Liver (tissue), 9 donors: Measurements from ENCODE around the gene PHAX. TPM values are rescaled to one million over a fixed set of nuclear protein-coding genes. Genes with fewer than 3 reads are reported as not detected.

Experiments
- DNase-seq: peaks from one replicate; pipeline ENCODE4 v3.0.0-alpha.2; 2017; ENCODE audit warnings: low spot score
- H3K27ac ChIP-seq, 2 donors: one replicate each; pipeline ENCODE4 v1.7.0; 2013; ENCODE audit warnings: inconsistent platforms in 2 of 2, low read length in 2 of 2, control low read depth in 1 of 2, low read depth in 1 of 2, mild to moderate bottlenecking in 1 of 2
- H3K27me3 ChIP-seq, 4 donors: one replicate each; pipeline versions ENCODE4 v1.6.1 to v1.7.0; 2013; ENCODE audit warnings: low read length in 3 of 4, inconsistent platforms in 1 of 4, mild to moderate bottlenecking in 1 of 4, moderate library complexity in 1 of 4; ENCODE audit not compliant: control insufficient read depth in 4 of 4, insufficient read depth in 4 of 4
- H3K36me3 ChIP-seq, 4 donors: one replicate each; pipeline versions ENCODE4 v1.6.1 to v1.7.0; 2013; ENCODE audit warnings: low read length in 3 of 4, mild to moderate bottlenecking in 3 of 4, low read depth in 1 of 4, moderate library complexity in 1 of 4; ENCODE audit not compliant: control insufficient read depth in 4 of 4, insufficient read depth in 3 of 4
- H3K4me1 ChIP-seq, 4 donors: one replicate each; pipeline versions ENCODE4 v1.6.1 to v1.7.0; 2013; ENCODE audit warnings: low read length in 3 of 4, mild to moderate bottlenecking in 3 of 4, moderate library complexity in 1 of 4; ENCODE audit not compliant: control insufficient read depth in 4 of 4, insufficient read depth in 4 of 4
- H3K4me3 ChIP-seq, 3 donors: one replicate each; pipeline versions ENCODE4 v1.6.1 to v1.7.0; 2013; ENCODE audit warnings: low read length in 3 of 3, control low read depth in 1 of 3, low read depth in 1 of 3, mild to moderate bottlenecking in 1 of 3
- H3K9ac ChIP-seq, 2 donors: one replicate each; pipeline ENCODE4 v1.7.0; 2013; ENCODE audit warnings: low read length in 2 of 2, mild to moderate bottlenecking in 2 of 2, moderate library complexity in 2 of 2, control low read depth in 1 of 2, low read depth in 1 of 2
- H3K9me3 ChIP-seq, 4 donors: one replicate each; pipeline versions ENCODE4 v1.6.1 to v1.7.0; 2013; ENCODE audit warnings: low read length in 3 of 4; ENCODE audit not compliant: control insufficient read depth in 4 of 4
- EGR1 ChIP-seq, 2 donors: IDR thresholded peaks; 2 replicates each; pipeline ENCODE4 v1.6.1; 2016 to 2018; ENCODE audit warnings: antibody characterized with exemption in 2 of 2, low read depth in 2 of 2
- FOXA1 ChIP-seq: IDR thresholded peaks from 2 replicates; pipeline ENCODE4 v1.6.1; 2016; ENCODE audit warnings: antibody characterized with exemption
- FOXA2 ChIP-seq: IDR thresholded peaks from 2 replicates; pipeline ENCODE4 v1.6.1; 2016; ENCODE audit warnings: antibody characterized with exemption
- GABPA ChIP-seq, 2 donors: IDR thresholded peaks in 1 of 2; conservative IDR thresholded peaks in 1 of 2; 2 replicates each; pipeline ENCODE4 v1.6.1; 2016; ENCODE audit warnings: antibody characterized with exemption in 2 of 2, mild to moderate bottlenecking in 1 of 2, moderate library complexity in 1 of 2
- HNF4A ChIP-seq, 2 donors: conservative IDR thresholded peaks; 2 replicates each; pipeline ENCODE4 v1.6.1; 2016; ENCODE audit warnings: antibody characterized with exemption in 2 of 2, mild to moderate bottlenecking in 2 of 2
- HNF4G ChIP-seq: IDR thresholded peaks from 2 replicates; pipeline ENCODE4 v1.6.1; 2016; ENCODE audit warnings: antibody characterized with exemption
- JUND ChIP-seq, 2 donors: IDR thresholded peaks; 2 replicates each; pipeline ENCODE4 v1.6.1; 2016; ENCODE audit warnings: antibody characterized with exemption in 2 of 2
- NR2F2 ChIP-seq: IDR thresholded peaks from 2 replicates; pipeline ENCODE4 v1.6.1; 2016; ENCODE audit warnings: antibody characterized with exemption
- RXRA ChIP-seq, 2 donors: IDR thresholded peaks; 2 replicates each; pipeline ENCODE4 v1.6.1; 2017 to 2018; ENCODE audit warnings: antibody characterized with exemption in 2 of 2, mild to moderate bottlenecking in 1 of 2
- SP1 ChIP-seq: IDR thresholded peaks from 2 replicates; pipeline ENCODE4 v1.6.1; 2018; ENCODE audit warnings: antibody characterized with exemption, mild to moderate bottlenecking
- TAF1 ChIP-seq: conservative IDR thresholded peaks from 2 replicates; pipeline ENCODE4 v1.6.1; 2016; ENCODE audit warnings: antibody characterized with exemption, mild to moderate bottlenecking
- WGBS: extraction: QIAGEN DNeasy Blood & Tissue Kit; methylation state at CpG from one replicate; pipeline ENCODE4 v1.1.7; 2013; 5-methylcytosine and 5-hydroxymethylcytosine counted together
- polyA plus RNA-seq, 2 donors: library from polyadenylated mRNA; stranded (reverse) in 1 of 2; unstranded in 1 of 2; fragments of 200-250 nt in 1 of 2; fragments of >200 nt in 1 of 2; fragmentation: Nextera tagmentation in 1 of 2; extraction: Ambion mirVana in 1 of 2; gene quantifications; one replicate each; pipeline versions ENCODE4 v1.2.1 to v1.2.3, GENCODE V29; 2013 to 2015
- total RNA-seq, 2 donors: library from RNA; depleted of rRNA; stranded (reverse); fragments of >200 nt; gene quantifications; one replicate each; pipeline ENCODE4 v1.2.3, GENCODE V29; 2014
- TF ChIP-seq, protein P1 (sequence below): IDR thresholded peaks from 2 replicates; pipeline ENCODE4 v1.6.1; 2016; ENCODE audit warnings: antibody characterized with exemption
- TF ChIP-seq, protein P2 (sequence below): IDR thresholded peaks from 2 replicates; pipeline ENCODE4 v1.6.1; 2016; ENCODE audit warnings: antibody characterized with exemption, mild to moderate bottlenecking
- TF ChIP-seq, protein P3 (sequence below): fragments of 150-350 bp; IDR thresholded peaks from 2 replicates; pipeline ENCODE4 v1.5.1; 2017; ENCODE audit warnings: improper control_type of control experiment, low read depth, low read length; ENCODE audit not compliant: missing input control
- TF ChIP-seq, protein P4 (sequence below): IDR thresholded peaks from 2 replicates; pipeline ENCODE4 v1.6.1; 2016; ENCODE audit warnings: antibody characterized with exemption
- donor health status: healthy.
- donor health status: healthy.
- donor health status: healthy.
- donor health status: healthy.
- donor health status: healthy.

Gene PHAX
- total and polyA plus RNA-seq, 4 donors: 10.3 to 32.6 (median 25.1) TPM

DNA sequence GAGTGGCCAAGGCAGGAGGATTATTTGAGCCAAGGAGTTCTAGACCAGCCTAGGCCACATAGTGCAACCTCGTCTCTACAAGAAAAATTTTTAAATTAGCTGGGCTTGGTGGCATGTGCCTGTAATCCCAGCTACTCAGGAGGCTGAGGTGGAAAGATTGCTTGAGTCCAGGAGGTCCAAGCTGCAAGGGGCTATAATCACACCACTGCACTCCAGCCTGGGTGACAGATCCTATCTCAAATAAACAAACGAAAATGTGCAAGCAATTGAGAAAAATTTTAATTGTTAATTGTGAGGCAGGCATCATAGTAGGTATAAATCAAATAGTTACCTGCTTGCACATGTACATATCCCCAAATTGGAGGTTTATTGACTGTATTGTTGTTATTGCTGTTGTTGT, 21.0 kb upstream of the PHAX start:
- no peak overlapping the region for H3K9ac ChIP-seq
- H3K27me3 ChIP-seq: no peaks in the 10 kb centered on the region
- H3K4me3 ChIP-seq: no peak overlapping the region
- no peaks in the 10 kb centered on the region for H3K9me3 ChIP-seq
- no peak overlapping the region for H3K27ac ChIP-seq
- H3K4me1 ChIP-seq: peaks cover 0 to 5% (median 0%) of the 10 kb centered on the region in 4 donors
- TF ChIP-seq HNF4A (conservative IDR thresholded peaks at IDR 0.05): no peak
- TF ChIP-seq, protein P1, sequence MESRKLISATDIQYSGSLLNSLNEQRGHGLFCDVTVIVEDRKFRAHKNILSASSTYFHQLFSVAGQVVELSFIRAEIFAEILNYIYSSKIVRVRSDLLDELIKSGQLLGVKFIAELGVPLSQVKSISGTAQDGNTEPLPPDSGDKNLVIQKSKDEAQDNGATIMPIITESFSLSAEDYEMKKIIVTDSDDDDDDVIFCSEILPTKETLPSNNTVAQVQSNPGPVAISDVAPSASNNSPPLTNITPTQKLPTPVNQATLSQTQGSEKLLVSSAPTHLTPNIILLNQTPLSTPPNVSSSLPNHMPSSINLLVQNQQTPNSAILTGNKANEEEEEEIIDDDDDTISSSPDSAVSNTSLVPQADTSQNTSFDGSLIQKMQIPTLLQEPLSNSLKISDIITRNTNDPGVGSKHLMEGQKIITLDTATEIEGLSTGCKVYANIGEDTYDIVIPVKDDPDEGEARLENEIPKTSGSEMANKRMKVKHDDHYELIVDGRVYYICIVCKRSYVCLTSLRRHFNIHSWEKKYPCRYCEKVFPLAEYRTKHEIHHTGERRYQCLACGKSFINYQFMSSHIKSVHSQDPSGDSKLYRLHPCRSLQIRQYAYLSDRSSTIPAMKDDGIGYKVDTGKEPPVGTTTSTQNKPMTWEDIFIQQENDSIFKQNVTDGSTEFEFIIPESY: no peak
- no peak for TF ChIP-seq GABPA (IDR thresholded peaks at IDR 0.05 in 1 of 2, conservative IDR thresholded peaks at IDR 0.05 in 1 of 2)
- TF ChIP-seq JUND (IDR thresholded peaks at IDR 0.05): no peak
- no peak for TF ChIP-seq EGR1 (IDR thresholded peaks at IDR 0.05; ENCODE audit: low read depth in 2 of 2)
- no peak for TF ChIP-seq NR2F2
- TF ChIP-seq SP1: no peak
- no peak for DNase-seq
- H3K36me3 ChIP-seq: peaks cover 4 to 51% (median 38%) of the 10 kb centered on the region in 4 donors
- WGBS: 90% methylated on average over 2 of the region's 2 CpGs

DNA sequence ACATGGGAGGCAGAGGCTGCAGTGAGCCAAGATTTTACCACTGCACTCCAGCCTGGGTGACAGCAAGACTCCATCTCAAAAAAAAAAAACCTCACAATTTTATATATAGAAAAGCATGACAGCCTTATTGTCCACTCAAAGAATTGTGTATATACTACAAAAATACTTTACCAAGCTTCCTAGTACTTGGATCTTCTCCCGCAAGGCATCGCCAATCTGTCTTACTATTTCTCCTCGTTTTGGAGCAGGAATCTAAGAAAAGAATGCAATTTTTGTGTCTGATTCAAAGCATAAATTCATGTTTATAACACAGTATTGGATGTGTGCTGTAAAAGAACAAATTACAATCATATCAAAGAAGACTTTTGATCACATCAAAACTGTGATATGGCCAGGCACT, 17.0 kb upstream of the PHAX start:
- Histone ChIP-seq H3K27me3 (no peaks in the 10 kb centered on the region), H3K9me3 (no peaks in the 10 kb centered on the region), H3K4me1 (peaks cover 0 to 16% (median 14%) of the 10 kb centered on the region in 4 donors), H3K4me3 (no peak overlapping the region), H3K36me3 (peaks cover 2 to 36% (median 28%) of the 10 kb centered on the region in 4 donors), H3K27ac (no peak overlapping the region), H3K9ac (no peak overlapping the region)
- no peak for TF ChIP-seq FOXA2
- TF ChIP-seq, protein P2, sequence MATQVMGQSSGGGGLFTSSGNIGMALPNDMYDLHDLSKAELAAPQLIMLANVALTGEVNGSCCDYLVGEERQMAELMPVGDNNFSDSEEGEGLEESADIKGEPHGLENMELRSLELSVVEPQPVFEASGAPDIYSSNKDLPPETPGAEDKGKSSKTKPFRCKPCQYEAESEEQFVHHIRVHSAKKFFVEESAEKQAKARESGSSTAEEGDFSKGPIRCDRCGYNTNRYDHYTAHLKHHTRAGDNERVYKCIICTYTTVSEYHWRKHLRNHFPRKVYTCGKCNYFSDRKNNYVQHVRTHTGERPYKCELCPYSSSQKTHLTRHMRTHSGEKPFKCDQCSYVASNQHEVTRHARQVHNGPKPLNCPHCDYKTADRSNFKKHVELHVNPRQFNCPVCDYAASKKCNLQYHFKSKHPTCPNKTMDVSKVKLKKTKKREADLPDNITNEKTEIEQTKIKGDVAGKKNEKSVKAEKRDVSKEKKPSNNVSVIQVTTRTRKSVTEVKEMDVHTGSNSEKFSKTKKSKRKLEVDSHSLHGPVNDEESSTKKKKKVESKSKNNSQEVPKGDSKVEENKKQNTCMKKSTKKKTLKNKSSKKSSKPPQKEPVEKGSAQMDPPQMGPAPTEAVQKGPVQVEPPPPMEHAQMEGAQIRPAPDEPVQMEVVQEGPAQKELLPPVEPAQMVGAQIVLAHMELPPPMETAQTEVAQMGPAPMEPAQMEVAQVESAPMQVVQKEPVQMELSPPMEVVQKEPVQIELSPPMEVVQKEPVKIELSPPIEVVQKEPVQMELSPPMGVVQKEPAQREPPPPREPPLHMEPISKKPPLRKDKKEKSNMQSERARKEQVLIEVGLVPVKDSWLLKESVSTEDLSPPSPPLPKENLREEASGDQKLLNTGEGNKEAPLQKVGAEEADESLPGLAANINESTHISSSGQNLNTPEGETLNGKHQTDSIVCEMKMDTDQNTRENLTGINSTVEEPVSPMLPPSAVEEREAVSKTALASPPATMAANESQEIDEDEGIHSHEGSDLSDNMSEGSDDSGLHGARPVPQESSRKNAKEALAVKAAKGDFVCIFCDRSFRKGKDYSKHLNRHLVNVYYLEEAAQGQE: no peak
- no peak for TF ChIP-seq RXRA (IDR thresholded peaks at IDR 0.05)
- TF ChIP-seq, protein P3, sequence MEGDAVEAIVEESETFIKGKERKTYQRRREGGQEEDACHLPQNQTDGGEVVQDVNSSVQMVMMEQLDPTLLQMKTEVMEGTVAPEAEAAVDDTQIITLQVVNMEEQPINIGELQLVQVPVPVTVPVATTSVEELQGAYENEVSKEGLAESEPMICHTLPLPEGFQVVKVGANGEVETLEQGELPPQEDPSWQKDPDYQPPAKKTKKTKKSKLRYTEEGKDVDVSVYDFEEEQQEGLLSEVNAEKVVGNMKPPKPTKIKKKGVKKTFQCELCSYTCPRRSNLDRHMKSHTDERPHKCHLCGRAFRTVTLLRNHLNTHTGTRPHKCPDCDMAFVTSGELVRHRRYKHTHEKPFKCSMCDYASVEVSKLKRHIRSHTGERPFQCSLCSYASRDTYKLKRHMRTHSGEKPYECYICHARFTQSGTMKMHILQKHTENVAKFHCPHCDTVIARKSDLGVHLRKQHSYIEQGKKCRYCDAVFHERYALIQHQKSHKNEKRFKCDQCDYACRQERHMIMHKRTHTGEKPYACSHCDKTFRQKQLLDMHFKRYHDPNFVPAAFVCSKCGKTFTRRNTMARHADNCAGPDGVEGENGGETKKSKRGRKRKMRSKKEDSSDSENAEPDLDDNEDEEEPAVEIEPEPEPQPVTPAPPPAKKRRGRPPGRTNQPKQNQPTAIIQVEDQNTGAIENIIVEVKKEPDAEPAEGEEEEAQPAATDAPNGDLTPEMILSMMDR: no peak
- no peak for TF ChIP-seq NR2F2
- TF ChIP-seq JUND (IDR thresholded peaks at IDR 0.05): no peak
- no peak for TF ChIP-seq FOXA1
- no peak for TF ChIP-seq HNF4G
- TF ChIP-seq, protein P4, sequence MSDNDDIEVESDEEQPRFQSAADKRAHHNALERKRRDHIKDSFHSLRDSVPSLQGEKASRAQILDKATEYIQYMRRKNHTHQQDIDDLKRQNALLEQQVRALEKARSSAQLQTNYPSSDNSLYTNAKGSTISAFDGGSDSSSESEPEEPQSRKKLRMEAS: no peak
- no peak for TF ChIP-seq SP1
- no peak for TF ChIP-seq TAF1
- TF ChIP-seq, protein P1: no peak
- no peak for DNase-seq
- 97% methylated on average over 3 of the region's 3 CpGs for WGBS
